HepG2 (cell line): ENCODE results near the gene DNLZ. TPM values are rescaled to one million over a fixed set of nuclear protein-coding genes. Genes with fewer than 3 reads are reported as not detected.

Experiments used
- ATF4 ChIP-seq, 2 experiments: fragments of 450-650 bp in 1 of 2; sonication (generic) in 1 of 2; formaldehyde crosslinking; IDR thresholded peaks; 2 replicates each; pipeline versions ENCODE4 v1.5.0 to v1.8.0; 2020 to 2022; ENCODE audit warnings: mild to moderate bottlenecking in 1 of 2, missing genetic modification reagents in 1 of 2
- ELF3 ChIP-seq: IDR thresholded peaks from 2 replicates; pipeline ENCODE4 v1.6.1; 2016; ENCODE audit warnings: missing genetic modification reagents, missing compliant biosample characterization
- ETV5 ChIP-seq: IDR thresholded peaks from 2 replicates; pipeline ENCODE4 v1.6.1; 2018; ENCODE audit warnings: missing biosample characterization, missing genetic modification reagents, inconsistent platforms, borderline replicate concordance
- GMEB1 ChIP-seq: sonication (generic); formaldehyde crosslinking; IDR thresholded peaks from 2 replicates; pipeline ENCODE4 v1.5.1; 2020; ENCODE audit warnings: missing genetic modification reagents, mild to moderate bottlenecking, borderline replicate concordance
- NFKB2 ChIP-seq: sonication (generic); formaldehyde crosslinking; IDR thresholded peaks from 2 replicates; pipeline ENCODE4 v1.4.0; 2020; ENCODE audit warnings: missing genetic modification reagents, borderline replicate concordance
- POLR2G ChIP-seq: fragments of 200-400 bp; formaldehyde crosslinking; IDR thresholded peaks from 2 replicates; pipeline ENCODE4 v1.6.1; 2018; ENCODE audit warnings: mild to moderate bottlenecking, low read depth, low read length, moderate library complexity
- ZBTB46 ChIP-seq: sonication (generic); formaldehyde crosslinking; IDR thresholded peaks from 2 replicates; pipeline ENCODE4 v1.4.0; 2020; ENCODE audit warnings: mild to moderate bottlenecking, missing genetic modification reagents, borderline replicate concordance
- ZNF354B ChIP-seq: sonication (generic); formaldehyde crosslinking; IDR thresholded peaks from 2 replicates; pipeline ENCODE4 v1.8.0; 2022; ENCODE audit warnings: mild to moderate bottlenecking, missing genetic modification reagents
- ZNF580 ChIP-seq: IDR thresholded peaks from 2 replicates; pipeline ENCODE4 v1.6.1; 2016; ENCODE audit warnings: low read depth, borderline replicate concordance
- ZNF652 ChIP-seq: IDR thresholded peaks from 2 replicates; pipeline ENCODE4 v1.6.1; 2016; ENCODE audit warnings: low read depth, borderline replicate concordance
- polyA plus RNA-seq, 8 experiments: library from polyadenylated mRNA; depleted of rRNA in 3 of 8; stranded (reverse) in 7 of 8; unstranded in 1 of 8; fragments of >200 nt; fragmentation: Illumina TruSeq in 4 of 8; extraction: Trizol in 4 of 8; gene quantifications; 2 replicates each; pipeline versions ENCODE4 v1.2.1 to v1.2.3, GENCODE V29; 2011 to 2016; ENCODE audit warnings: low read depth in 4 of 8, missing spikeins in 1 of 8, mixed read lengths in 1 of 8; ENCODE audit not compliant: insufficient read depth in 1 of 8
- total RNA-seq, 5 experiments: library from RNA; depleted of rRNA; stranded (reverse); fragments of >200 nt; fragmentation: Illumina TruSeq; extraction: Trizol; gene quantifications; 2 replicates each; pipeline ENCODE4 v1.2.3, GENCODE V29; 2016; ENCODE audit warnings: low read depth in 1 of 5
- TF ChIP-seq, protein P1 (sequence below): sonication (generic); formaldehyde crosslinking; IDR thresholded peaks from 2 replicates; pipeline ENCODE4 v1.8.0; 2022; ENCODE audit warnings: mild to moderate bottlenecking, missing genetic modification reagents
- TF ChIP-seq, protein P2 (sequence below): sonication (generic); formaldehyde crosslinking; IDR thresholded peaks from 2 replicates; pipeline ENCODE4 v1.4.0; 2020; ENCODE audit warnings: missing genetic modification reagents
- TF ChIP-seq, protein P3 (sequence below): sonication (generic); formaldehyde crosslinking; IDR thresholded peaks from 2 replicates; pipeline ENCODE4 v1.5.0; 2020; ENCODE audit warnings: mild to moderate bottlenecking, missing genetic modification reagents, borderline replicate concordance

The DNLZ gene
- total and polyA plus RNA-seq, 2 of the 13 experiments (the other 11 are each of a cell fraction or from before 2014, with no cell fraction given), result 3.4 to 8.0 TPM

GRCh38 chr9:136400038-136400834, 36.7 kb upstream of the DNLZ start, which contains the start of gene SNAPC4 (continued):
- TF ChIP-seq, protein P1, sequence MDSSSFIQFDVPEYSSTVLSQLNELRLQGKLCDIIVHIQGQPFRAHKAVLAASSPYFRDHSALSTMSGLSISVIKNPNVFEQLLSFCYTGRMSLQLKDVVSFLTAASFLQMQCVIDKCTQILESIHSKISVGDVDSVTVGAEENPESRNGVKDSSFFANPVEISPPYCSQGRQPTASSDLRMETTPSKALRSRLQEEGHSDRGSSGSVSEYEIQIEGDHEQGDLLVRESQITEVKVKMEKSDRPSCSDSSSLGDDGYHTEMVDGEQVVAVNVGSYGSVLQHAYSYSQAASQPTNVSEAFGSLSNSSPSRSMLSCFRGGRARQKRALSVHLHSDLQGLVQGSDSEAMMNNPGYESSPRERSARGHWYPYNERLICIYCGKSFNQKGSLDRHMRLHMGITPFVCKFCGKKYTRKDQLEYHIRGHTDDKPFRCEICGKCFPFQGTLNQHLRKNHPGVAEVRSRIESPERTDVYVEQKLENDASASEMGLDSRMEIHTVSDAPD, result 0 out of 2 replicates have a peak, but pooled peaks have one; percentile 20
- peak; percentile 43; the same call in 1 of the 2 replicates for TF ChIP-seq NFKB2 (CRISPR knock-in tag)
- no peak for TF ChIP-seq ZBTB46 (CRISPR knock-in tag)
- peak; percentile 47; the same call in 1 of the 2 replicates for TF ChIP-seq ZNF354B (CRISPR knock-in tag)
- TF ChIP-seq ATF4 (CRISPR knock-in tag; IDR thresholded peaks at IDR 0.05), result peak in 1 of 2 experiments; percentile 51; a peak in 1 of 4 replicates
- TF ChIP-seq, protein P2, sequence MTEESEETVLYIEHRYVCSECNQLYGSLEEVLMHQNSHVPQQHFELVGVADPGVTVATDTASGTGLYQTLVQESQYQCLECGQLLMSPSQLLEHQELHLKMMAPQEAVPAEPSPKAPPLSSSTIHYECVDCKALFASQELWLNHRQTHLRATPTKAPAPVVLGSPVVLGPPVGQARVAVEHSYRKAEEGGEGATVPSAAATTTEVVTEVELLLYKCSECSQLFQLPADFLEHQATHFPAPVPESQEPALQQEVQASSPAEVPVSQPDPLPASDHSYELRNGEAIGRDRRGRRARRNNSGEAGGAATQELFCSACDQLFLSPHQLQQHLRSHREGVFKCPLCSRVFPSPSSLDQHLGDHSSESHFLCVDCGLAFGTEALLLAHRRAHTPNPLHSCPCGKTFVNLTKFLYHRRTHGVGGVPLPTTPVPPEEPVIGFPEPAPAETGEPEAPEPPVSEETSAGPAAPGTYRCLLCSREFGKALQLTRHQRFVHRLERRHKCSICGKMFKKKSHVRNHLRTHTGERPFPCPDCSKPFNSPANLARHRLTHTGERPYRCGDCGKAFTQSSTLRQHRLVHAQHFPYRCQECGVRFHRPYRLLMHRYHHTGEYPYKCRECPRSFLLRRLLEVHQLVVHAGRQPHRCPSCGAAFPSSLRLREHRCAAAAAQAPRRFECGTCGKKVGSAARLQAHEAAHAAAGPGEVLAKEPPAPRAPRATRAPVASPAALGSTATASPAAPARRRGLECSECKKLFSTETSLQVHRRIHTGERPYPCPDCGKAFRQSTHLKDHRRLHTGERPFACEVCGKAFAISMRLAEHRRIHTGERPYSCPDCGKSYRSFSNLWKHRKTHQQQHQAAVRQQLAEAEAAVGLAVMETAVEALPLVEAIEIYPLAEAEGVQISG (CRISPR knock-in tag), result peak; percentile 97
- TF ChIP-seq ETV5, result peak; percentile 44; the same call in 1 of the 2 replicates
- peak; percentile 33; the same call in 1 of the 2 replicates for TF ChIP-seq ZNF580 (CRISPR knock-in tag)
- TF ChIP-seq, protein P3, sequence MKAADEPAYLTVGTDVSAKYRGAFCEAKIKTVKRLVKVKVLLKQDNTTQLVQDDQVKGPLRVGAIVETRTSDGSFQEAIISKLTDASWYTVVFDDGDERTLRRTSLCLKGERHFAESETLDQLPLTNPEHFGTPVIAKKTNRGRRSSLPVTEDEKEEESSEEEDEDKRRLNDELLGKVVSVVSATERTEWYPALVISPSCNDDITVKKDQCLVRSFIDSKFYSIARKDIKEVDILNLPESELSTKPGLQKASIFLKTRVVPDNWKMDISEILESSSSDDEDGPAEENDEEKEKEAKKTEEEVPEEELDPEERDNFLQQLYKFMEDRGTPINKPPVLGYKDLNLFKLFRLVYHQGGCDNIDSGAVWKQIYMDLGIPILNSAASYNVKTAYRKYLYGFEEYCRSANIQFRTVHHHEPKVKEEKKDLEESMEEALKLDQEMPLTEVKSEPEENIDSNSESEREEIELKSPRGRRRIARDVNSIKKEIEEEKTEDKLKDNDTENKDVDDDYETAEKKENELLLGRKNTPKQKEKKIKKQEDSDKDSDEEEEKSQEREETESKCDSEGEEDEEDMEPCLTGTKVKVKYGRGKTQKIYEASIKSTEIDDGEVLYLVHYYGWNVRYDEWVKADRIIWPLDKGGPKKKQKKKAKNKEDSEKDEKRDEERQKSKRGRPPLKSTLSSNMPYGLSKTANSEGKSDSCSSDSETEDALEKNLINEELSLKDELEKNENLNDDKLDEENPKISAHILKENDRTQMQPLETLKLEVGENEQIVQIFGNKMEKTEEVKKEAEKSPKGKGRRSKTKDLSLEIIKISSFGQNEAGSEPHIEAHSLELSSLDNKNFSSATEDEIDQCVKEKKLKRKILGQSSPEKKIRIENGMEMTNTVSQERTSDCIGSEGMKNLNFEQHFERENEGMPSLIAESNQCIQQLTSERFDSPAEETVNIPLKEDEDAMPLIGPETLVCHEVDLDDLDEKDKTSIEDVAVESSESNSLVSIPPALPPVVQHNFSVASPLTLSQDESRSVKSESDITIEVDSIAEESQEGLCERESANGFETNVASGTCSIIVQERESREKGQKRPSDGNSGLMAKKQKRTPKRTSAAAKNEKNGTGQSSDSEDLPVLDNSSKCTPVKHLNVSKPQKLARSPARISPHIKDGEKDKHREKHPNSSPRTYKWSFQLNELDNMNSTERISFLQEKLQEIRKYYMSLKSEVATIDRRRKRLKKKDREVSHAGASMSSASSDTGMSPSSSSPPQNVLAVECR (CRISPR knock-in tag), result peak; percentile 88
- TF ChIP-seq POLR2G, result peak; percentile 87
- TF ChIP-seq ELF3 (CRISPR knock-in tag), result 0 out of 2 replicates have a peak, but pooled peaks have one; percentile 12
- peak; percentile 87 for TF ChIP-seq GMEB1
- TF ChIP-seq ZNF652 (CRISPR knock-in tag), result no peak
